ENCODE measurements around the gene TUBB4B.

TUBB4B gene

DNA sequence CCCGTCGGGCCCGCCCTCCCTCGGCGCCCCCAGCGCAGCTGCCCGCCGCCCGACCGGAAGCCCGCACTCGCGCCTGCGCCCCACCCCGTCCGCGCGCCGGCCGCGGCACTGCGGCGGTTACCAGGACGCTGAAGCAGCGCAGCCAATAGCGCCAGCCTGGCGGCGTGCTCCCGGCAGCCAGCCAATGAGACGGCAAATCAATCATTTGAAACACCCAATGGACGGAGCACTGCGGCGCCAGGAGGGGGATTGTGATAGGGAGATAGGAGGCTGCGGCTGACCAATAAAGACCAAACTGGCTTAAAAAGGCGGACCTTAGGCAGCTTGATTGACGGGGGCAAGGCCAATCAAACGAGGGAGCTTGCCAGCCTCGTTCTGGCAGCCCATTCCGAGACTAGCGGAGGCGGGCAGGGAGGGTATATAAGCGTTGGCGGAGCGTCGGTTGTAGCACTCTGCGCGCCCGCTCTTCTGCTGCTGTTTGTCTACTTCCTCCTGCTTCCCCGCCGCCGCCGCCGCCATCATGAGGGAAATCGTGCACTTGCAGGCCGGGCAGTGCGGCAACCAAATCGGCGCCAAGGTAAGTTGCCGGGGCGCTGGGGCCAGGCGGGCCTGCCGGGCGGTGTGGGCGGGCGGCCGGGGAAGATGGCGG is at the start of gene TUBB4B:
Gene TUBB4B (plus strand): TSS at position 447 of the 649 bp plus-strand sequence. CDS start 74 bp downstream, at position 521.
- peak; percentile 97 for DNase-seq

DNA sequence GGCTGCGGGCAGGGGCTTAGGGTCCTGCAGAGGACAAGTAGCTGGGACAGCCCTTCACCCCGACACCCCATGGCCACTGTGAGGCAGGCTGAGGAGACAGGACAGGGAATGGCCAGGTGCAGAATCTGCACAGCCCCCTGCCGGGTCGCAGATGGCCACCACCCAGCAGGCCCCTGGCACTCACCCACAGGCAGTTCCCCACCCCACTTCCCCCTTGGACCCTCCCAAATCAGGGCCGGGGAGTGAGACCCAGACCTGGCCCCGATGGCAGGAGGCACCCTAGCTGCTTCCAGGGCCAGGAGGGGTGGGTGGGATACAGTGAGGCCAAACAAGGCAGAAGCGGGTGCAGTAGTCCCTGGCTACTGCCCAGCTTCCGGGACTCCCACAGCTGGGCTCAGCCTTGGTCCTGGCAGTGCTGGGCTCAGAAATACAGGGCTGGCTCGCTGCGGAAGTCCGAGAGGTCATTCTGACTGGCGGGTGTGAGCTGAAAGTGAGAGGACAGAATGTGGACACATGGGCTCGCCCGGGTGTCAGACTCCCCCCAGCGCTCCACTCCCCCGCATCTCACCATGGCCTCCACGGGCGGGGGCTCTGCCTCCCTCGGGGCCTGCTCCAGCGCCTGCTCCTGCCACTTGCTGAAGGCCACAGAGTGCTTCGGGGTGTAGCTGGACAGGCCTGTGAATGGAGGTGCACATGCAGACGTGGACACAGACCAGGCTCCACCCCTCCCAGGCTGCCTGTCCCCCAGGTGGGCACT is 49.2 kb upstream of the TUBB4B start:
- DNase-seq = no peak

DNA sequence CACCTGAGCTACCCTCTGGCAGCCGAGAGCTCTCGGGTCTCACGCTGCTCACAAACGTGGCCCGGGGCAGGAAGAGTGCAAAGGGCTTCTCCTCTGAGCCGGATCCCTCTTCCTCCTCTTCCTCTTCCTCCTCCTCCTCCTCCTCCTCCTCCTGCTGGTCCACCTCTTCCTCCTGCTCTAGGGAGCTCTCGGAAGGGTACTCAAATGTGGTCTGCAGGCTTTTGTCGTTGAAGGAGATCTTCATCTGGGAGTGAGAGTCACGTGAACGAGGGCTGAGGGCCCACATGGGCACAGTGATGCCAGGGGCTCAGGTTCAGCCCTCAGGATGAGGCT is 48.7 kb upstream of the TUBB4B start:
- DNase-seq = no peak

DNA sequence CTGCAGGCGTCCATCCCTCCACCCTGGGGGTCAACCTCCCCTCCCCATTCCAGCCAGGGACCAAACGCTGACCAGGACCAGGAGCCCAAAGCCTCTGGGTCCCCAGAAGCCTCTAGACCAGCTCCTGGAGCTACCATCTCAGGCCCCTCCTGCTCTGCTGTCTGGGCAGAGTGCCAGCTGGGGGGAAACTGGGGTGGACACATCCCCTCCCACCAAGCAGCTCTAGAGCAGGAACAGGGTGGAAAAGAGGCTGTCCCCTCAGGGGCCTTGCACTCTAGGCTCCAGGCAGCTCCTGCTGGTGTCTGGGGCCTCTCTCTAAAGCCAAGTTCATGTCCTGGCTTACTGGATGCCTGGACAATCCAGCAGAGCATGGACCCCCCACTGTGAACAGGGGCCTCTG is 48.2 kb upstream of the TUBB4B start:
- DNase-seq = no peak

DNA sequence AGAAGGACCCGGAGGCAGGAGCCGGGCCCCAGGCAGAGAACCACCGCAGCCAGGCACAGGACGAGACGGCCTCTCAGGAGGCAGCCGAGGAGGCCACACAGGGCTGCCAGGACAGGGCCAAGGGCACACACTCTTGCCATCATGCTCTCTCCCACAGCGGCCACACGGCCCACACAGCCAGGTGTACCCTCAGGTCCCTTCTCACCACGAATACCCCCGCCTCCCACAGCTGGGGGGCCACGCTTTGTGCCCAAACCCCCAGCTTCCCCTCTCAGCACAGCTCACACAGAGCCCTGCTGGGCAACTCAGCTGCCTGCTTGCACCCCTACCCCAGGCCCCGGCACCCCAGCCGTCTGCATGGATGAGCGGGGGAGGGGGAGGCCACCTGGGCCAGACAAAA is 47.3 kb upstream of the TUBB4B start:
- DNase-seq = no peak

DNA sequence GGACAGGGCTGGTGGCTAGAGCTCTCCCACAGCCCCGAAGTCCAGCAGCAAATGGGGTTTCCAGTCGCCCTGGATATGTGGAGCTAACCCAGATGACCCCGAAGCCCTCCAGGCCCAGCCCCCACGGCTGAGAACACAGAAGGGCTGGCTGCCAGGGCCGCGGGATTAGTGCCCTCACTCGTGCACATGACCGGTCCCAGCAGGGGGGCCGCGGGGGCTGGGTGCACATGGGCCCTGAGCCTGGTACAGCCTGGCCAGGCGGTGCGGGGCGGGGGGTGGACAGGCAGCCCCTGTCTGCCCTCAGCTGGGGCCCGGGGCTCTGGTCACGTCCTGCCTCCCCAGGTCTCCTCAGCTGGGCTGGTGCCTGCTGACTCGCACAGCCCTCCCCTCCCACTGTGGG is 46.7 kb upstream of the TUBB4B start:
- no peak for DNase-seq

DNA sequence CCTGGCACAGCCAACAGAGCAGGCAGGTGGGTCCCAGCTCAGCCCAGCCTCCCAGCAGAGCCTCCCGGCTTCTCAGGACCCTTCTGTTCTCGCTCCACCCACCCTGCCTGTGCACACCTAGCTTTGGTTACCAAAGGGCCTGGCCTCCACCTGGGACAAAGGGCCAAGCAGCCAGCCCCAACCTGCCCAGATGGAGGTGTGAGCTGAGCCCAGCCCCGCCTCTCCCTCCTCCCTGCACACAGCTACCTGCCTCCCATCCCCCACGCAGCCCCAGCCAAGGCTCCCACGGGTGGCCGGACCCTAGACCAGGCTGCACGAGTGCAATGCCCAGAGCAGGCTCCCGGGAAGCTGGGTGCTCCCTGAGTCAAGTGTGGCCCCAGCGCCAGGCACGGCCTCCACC is 46.2 kb upstream of the TUBB4B start:
- no peak for DNase-seq

DNA sequence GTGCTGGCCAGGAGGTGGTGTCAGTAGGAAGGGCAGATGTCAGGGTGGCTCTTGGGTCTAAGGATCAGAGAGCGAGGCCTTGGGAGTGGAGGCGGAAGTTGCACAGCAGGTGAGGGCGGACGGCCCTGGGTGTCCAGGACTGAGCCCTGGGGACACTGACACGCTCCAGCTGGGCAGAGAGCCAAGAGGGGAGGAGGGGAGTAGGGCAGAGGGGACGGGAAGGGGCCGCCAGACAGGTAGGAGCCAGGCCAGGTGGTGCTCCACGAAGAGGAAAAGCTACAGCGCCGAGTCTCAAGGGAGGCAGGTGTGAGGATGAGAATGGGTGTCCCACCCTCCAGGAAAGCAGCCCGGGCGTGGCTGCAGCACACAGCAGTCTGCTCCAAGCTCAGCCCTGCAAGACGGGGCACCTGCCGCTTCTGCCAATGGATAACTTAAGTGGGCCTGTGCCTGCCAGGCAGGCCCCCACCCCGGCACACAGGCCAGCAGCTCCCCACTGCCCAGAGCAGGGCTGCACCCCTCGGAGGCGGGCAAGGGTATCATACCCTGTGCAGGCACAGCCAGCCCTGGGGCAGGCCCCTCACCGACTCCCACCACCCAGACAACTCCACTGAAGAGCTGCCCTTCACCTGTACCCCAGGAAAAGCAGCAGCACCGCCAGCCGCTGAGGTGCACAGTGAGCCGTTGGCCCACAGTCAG is 45.4 kb upstream of the TUBB4B start:
- DNase-seq = no peak

DNA sequence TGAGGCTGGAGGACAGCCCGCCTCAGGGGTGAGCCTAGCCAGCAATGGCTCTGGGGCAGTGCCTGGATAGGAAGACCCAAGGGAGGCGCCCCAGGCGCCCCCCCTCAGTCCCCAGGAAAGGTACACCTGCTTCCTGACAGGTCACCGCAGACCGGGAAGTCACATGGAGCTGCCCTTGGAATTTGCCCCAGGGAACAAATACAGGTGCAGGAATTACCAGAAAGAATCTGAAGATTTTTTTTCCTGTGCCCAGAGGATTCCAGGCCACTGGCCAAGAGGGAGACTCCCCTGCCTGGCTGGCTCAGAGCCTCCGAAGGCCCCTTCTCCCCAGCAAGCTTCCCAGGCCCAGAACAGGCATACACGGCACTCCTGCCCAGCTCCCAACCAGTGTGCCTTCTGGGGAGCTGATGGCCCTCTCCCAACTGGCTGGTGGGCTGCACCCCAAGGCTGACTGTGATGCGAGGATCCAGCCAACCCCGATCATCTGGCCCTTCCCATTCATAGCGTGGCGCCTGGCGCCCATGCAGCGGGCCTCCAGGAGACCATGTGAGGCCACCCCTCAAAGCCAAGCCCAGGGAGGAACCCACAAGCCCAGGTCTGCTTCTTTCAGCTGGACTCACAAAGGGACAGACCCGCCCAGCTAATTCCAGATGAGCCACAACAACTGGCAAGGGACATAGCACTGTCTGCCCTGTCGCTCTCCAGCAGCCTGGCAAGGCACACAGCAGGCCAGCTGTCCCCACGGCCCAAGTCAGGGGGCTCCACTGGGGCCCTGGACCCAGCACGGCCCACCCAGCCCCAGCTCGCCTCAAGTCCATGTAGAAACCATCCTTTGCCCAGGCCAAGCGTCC is 42.8 kb upstream of the TUBB4B start:
- no peak for DNase-seq

DNA sequence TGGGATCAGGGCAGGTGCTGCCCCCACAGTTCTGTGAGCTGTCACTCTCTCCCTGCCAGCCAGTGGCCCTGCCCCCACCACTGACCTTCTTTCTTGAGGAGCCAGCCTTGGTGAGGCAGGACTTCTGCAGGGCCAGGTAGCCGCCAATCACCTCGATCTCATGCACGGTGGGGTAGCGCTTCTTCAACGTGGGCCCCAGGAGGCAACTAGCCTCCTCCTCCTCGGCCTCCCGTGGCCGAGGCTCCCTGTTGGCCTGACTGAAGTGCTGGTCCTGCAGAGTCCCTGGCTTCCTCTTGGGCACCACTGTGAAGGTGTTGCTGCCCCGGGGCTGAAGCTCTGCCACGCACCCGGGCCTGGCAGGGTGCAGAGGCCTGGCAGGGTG is 42.2 kb upstream of the TUBB4B start:
- no peak for DNase-seq

DNA sequence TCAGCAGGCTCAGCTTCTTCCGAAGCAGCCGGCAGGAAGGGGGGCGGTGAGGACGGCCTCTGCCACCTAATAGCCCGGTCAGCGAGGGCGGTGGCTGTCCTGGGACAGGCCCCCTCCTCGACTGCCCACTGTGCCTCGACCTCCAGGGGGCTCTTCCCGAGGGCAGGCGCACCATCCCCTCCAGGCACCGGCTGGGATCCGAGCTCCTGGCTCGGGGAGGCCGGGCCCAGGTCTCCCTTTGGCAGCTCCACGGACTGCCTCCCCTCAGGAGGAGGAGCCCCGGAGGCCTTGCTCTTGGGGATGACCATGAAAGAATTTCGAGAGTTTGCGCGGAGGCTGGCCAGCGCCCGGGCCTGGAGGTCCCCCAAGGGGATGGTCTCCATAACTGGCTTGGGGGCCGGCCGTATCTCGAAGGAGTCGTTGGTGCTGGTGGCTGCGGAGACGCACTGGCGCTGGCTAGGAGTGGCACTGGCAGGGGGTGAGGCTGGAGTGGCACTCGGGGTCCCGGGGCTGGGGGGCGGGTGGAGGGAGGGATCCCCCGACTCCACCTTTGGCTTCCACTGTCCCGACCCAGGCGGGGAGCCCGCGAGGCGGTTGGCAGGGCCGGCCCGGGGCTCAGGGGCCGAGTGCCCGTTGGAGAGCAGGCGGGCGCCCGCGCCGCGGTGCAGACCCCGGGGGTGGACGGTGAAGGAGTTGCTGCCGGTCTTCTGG is 41.5 kb upstream of the TUBB4B start:
- DNase-seq = no peak

DNA sequence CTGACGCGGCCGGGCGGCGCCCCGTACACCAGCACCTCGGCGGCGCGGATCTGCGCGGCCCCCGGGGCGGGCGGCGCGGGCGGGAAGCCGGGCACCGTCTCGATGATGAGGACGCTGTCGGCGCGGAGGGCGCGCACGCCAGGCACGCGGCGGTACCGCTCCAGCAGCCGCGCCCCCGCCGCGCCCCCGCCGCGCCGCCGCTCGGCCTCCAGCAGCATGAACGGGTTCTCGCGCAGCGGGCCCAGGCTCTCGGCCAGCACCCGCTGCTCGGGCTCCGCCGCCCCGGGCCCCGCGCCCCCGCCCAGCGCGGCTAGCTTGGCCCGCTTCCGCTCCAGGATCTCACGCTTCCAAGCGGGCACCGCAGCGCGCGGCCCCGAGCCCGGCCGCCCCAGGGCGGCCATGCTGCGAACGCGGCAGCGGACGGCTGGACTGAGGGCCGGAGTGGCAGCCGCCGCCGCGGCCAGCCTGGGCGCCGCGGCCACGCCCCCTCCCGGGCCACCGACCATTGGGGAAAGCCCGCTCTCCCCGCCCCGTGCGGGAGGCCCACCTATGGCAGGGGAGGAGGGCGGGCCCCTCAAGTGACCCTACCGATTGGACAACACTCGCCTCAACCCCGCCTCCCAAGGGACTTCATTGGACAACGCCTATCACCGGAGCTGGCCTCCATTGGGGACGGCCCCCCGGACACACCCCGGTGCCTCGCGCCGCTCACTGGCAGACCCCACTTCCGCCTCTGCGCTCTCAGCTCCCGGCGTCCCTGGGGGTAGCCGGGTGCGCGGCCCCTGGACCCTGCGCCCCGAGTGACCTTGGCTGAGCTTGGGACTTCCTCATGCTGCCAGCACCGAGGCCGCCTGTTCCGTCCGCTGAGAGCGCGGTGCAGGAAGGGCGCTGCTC is 40.5 kb upstream of the TUBB4B start, which contains the start of gene TPRN:
Gene TPRN (minus strand): TSS at position 431 of the 894 bp plus-strand sequence. CDS start 30 bp downstream, at position 401.
- DNase-seq = peak; percentile 97

DNA sequence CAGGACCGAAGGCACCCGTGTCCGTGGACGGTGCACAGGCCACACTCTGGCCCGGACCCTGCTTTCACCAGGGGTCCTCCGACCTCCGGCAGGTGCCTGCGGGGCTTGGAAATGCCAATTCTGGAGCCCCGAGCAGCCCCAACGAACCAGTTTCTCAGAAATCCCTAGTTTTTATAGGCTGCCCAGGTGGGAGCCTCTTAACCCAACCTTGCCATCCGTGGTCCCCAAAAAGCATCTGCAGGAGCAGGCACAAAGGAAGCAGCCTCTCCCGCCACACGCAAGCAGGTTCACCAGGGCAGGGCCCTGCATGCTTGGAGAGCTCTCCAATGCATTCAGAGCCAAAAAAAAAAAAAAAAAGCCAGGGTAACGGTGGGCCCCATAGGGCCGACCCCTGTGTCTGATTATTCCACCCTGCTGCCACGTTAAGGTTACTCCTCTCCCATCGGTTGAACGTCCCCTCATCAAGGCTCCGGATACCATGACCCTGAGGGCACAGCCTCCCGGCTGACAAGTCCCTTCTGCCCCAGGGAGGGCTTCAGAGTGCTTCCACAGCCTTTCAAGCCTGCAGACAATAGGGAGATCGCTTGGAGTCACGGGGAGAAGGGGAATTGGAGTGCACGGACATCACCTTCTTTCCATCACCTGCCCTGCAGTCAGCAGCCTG is 39.8 kb upstream of the TUBB4B start:
- DNase-seq = no peak

DNA sequence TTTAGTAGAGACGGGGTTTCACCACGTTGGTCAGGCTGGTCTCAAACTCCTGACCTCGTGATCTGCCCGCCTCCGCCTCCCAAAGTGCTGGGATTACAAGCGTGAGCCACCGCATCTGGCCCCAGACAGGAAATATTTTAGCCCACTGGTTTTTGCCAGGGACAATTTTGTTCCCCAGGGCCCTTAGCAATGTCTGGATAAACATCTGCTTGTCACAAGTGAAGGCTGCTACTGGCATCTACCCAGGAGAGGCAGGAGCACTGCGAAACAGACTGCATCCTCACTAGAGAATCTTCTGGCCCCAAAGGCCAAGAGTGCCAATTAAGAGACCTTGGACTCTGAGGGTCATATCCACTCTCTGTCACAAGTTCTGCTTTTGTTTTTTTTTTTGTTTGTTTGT is 38.1 kb upstream of the TUBB4B start:
- DNase-seq = no peak

DNA sequence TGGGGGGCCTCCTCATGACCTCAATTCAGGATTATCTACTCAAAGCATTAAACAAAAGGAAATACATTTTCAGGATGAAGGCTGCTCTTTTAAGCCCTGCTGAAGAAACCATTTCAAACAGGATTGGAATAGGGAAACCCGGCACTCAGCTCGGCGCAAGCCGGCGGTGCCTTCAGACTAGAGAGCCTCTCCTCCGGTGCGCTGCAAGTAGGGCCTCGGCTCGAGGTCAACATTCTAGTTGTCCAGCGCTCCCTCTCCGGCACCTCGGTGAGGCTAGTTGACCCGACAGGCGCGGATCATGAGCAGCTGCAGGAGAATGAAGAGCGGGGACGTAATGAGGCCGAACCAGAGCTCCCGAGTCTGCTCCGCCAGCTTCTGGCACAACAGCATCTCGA is 36.4 kb upstream of the TUBB4B start:
- no peak for DNase-seq

DNA sequence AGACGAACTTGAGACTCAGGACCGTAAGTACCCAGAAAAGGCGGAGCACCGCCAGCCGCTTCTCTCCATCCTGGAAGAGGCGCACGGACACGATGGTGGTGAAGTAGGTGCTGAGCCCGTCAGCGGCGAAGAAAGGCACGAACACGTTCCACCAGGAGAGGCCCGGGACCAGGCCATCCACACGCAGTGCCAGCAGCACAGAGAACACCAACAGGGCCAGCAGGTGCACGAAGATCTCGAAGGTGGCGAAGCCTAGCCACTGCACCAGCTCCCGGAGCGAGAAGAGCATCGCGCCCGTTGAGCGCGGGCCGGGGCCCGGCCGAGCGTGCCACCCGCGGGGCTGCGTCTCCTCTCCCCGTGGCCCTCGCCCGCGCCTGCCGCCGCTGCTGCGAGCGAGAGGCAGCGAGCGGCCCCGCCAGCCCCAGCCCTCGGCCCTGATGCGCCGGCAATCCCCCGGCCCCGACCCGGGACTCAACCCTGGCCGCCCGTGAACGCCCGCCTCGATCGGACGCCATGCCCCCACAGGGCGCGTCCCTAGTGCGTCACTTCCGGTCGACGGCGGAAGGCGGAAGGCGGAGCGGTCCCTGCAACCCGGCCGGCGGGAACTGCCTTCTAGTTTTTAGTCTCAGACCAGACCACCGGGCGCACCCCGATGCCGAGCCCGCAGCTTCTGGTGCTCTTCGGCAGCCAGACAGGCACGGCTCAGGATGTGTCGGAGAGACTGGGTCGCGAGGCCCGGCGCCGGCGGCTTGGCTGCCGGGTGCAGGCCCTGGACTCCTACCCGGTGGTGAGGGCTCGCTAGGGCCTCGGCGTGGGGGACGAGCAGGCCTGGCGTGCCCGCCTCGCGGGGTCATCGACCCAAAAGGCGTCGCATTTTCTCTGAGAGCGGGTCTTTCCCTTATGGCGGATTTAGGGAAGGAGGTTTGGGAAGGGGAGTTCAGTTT is 35.7 kb upstream of the TUBB4B start, which contains the start of the genes NDOR1 and TMEM203:
Gene NDOR1 (plus strand): TSS at position 575 of the 944 bp plus-strand sequence. CDS start 78 bp downstream, at position 653.
Gene TMEM203 (minus strand): TSS at position 523 of the 944 bp plus-strand sequence. CDS start 234 bp downstream, at position 289.
- peak; percentile 99 for DNase-seq

DNA sequence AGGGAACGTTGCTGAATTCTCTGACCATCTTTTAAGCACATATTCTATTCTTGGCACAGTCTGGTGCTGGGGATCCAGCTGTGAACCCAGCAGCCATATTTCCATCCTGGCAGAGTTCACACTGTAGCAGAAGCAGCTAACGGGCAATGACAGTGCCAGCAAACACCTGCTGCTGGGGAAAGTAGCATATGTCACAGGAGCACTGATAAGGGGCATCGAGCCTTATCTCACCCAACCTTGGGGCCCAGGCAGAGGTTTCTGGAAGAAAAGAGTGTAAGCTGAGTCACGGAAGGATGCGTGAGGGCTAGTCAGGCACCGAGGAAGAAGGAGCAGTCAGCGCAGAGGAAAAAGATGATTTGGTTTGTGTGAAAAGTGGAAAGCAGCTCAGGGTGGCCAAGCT is 34.5 kb upstream of the TUBB4B start:
- DNase-seq = no peak

DNA sequence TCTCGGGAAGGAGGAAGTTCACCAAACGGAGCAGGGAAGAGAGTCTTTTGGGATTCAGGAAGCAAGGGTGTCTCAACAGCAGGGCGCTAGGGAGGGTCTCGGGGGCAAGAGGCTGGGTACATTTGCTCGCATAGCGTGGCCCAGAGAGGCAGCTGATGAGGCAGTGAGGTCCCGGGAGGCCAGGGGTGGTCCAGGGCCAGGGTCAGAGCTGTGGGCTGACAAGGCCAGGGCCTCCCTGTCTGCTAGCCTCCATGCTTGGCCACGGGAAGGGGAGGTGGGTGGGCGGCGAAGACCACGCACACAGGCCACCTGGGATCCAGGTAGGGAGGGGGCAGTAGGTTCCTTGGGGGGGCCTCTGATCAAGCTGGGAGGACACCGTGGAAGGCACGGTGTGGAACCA is 29.6 kb upstream of the TUBB4B start:
- DNase-seq = no peak

DNA sequence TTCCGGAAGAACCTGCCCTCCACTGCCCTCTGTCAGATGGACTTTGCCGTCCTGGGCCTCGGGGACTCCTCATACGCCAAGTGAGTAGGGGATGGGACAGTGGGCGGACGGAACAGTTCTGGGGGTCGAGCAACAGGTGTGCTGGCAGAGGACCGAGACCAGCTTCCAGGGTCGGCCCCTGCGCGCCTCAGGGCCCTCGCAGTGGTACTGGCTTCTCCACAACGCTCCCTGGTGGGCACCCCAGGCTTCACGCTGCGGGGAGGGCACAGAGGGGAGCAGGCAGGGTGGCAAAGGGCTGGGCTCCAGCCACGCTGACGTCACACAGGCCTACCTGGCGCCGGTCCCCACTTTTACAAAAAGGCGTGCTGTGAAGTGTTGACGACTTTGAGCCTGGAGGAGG is 28.6 kb upstream of the TUBB4B start:
- DNase-seq = no peak
